Neuronal stem cell (in vitro differentiated cells): ENCODE measurements around the gene ABI3BP.

Experiments used
- DNase-seq: peaks from one replicate; pipeline ENCODE4 v3.0.0-alpha.2; 2013; ENCODE audit warnings: low spot score
- H2AFZ ChIP-seq: one replicate; pipeline ENCODE4 v1.6.1; 2013; ENCODE audit warnings: mild to moderate bottlenecking, low read length, inconsistent platforms
- H2AK5ac ChIP-seq: 2 replicates; pipeline ENCODE4 v1.6.1; 2013; ENCODE audit warnings: low read depth, mild to moderate bottlenecking, inconsistent platforms, low read length, moderate library complexity, mixed read lengths
- H2BK120ac ChIP-seq: 2 replicates; pipeline ENCODE4 v1.6.1; 2013; ENCODE audit warnings: low read depth, mild to moderate bottlenecking, inconsistent platforms, low read length, moderate library complexity, mixed read lengths
- H2BK12ac ChIP-seq: one replicate; pipeline ENCODE4 v1.6.1; 2013; ENCODE audit warnings: low read length, inconsistent platforms
- H2BK15ac ChIP-seq: 2 replicates; pipeline ENCODE4 v1.6.1; 2013; ENCODE audit warnings: mild to moderate bottlenecking, low read length, inconsistent platforms, mixed read lengths
- H2BK5ac ChIP-seq: one replicate; pipeline ENCODE4 v1.6.1; 2013; ENCODE audit warnings: inconsistent platforms, mild to moderate bottlenecking, low read length, moderate library complexity
- H3K14ac ChIP-seq: one replicate; pipeline ENCODE4 v1.6.1; 2013; ENCODE audit warnings: low read length, inconsistent platforms
- H3K18ac ChIP-seq: 2 replicates; pipeline ENCODE4 v1.6.1; 2013; ENCODE audit warnings: low read length, inconsistent platforms
- H3K23ac ChIP-seq: 2 replicates; pipeline ENCODE4 v1.6.1; 2013; ENCODE audit warnings: low read depth, mild to moderate bottlenecking, mixed read lengths, low read length, inconsistent platforms; ENCODE audit not compliant: poor library complexity
- H3K27ac ChIP-seq: replicated peaks from 3 replicates; pipeline ENCODE4 v1.5.1; 2013; ENCODE audit warnings: low read length, inconsistent platforms
- H3K27me3 ChIP-seq, 3 experiments: 2 replicates each; pipeline ENCODE4 v1.6.1; 2013; ENCODE audit warnings: low read length in 3 of 3, mild to moderate bottlenecking in 2 of 3, inconsistent platforms in 1 of 3, low read depth in 1 of 3, mixed read lengths in 1 of 3, moderate library complexity in 1 of 3; ENCODE audit not compliant: control insufficient read depth in 3 of 3, insufficient read depth in 3 of 3
- H3K36me3 ChIP-seq, 2 donors: replicated peaks in 1 of 2; 2 replicates each; pipeline ENCODE4 v1.6.1; 2013; ENCODE audit warnings: low read length in 2 of 2; ENCODE audit not compliant: control insufficient read depth in 2 of 2, insufficient read depth in 2 of 2
- H3K4ac ChIP-seq: 2 replicates; pipeline ENCODE4 v1.6.1; 2013; ENCODE audit warnings: inconsistent platforms, mild to moderate bottlenecking, low read length, moderate library complexity
- H3K4me1 ChIP-seq, 2 donors: 1 replicate in 1 of 2; 2 replicates in 1 of 2; pipeline ENCODE4 v1.6.1; 2013; ENCODE audit warnings: low read length in 2 of 2, low read depth in 1 of 2; ENCODE audit not compliant: control insufficient read depth in 2 of 2, insufficient read depth in 1 of 2
- H3K4me2 ChIP-seq: one replicate; pipeline ENCODE4 v1.6.1; 2013; ENCODE audit warnings: mild to moderate bottlenecking, low read length, inconsistent platforms; ENCODE audit not compliant: insufficient read depth, poor library complexity, severe bottlenecking
- H3K4me3 ChIP-seq, 2 donors: 2 replicates each; pipeline ENCODE4 v1.5.1; 2013; ENCODE audit warnings: low read length in 2 of 2, mild to moderate bottlenecking in 2 of 2, inconsistent platforms in 1 of 2, moderate library complexity in 1 of 2
- H3K79me1 ChIP-seq: one replicate; pipeline ENCODE4 v1.6.1; 2013; ENCODE audit warnings: low read depth, mild to moderate bottlenecking, inconsistent platforms, low read length, moderate library complexity
- H3K9ac ChIP-seq: one replicate; pipeline ENCODE4 v1.6.1; 2013; ENCODE audit warnings: mild to moderate bottlenecking, low read depth, low read length, inconsistent platforms; ENCODE audit not compliant: poor library complexity
- H3K9me3 ChIP-seq, 2 donors: replicated peaks in 1 of 2; 2 replicates each; pipeline versions ENCODE3 to v1.6.1; 2013; ENCODE audit warnings: low read length in 2 of 2, mild to moderate bottlenecking in 2 of 2, inconsistent platforms in 1 of 2, low read depth in 1 of 2, mixed read lengths in 1 of 2, moderate library complexity in 1 of 2; ENCODE audit not compliant: control insufficient read depth in 2 of 2, insufficient read depth in 1 of 2
- H4K8ac ChIP-seq: one replicate; pipeline ENCODE4 v1.6.1; 2013; ENCODE audit warnings: low read depth, mild to moderate bottlenecking, inconsistent platforms, low read length, moderate library complexity
- H4K91ac ChIP-seq: one replicate; pipeline ENCODE4 v1.6.1; 2013; ENCODE audit warnings: low read length, low read depth, mild to moderate bottlenecking, inconsistent platforms; ENCODE audit not compliant: poor library complexity
- WGBS, 2 donors: extraction: QIAGEN DNeasy Blood & Tissue Kit; methylation state at CpG; one replicate each; pipeline ENCODE4 v1.1.7; 2013; ENCODE audit warnings: missing lambda C conversion rate in 2 of 2, mixed read lengths in 1 of 2; ENCODE audit not compliant: insufficient read length in 2 of 2, insufficient replicate concordance in 1 of 2; ENCODE audit errors: extremely low coverage in 2 of 2; 5-methylcytosine and 5-hydroxymethylcytosine counted together

ABI3BP gene

GRCh38 chr3:100868096-100868495, 125.1 kb downstream of the ABI3BP start:
- no peak overlapping the region for H3K4me2 ChIP-seq
- no peak overlapping the region for H3K4me3 ChIP-seq
- no CpG with 5 or more reads among the region's 1 CpG for WGBS, 2 donors
- H3K23ac ChIP-seq: no peak overlapping the region
- no peak overlapping the region for H2BK120ac ChIP-seq
- no peaks in the 10 kb centered on the region for H3K36me3 ChIP-seq
- H4K8ac ChIP-seq: no peak overlapping the region
- no peak overlapping the region for H2BK15ac ChIP-seq
- H2AFZ ChIP-seq: no peak overlapping the region
- H3K27me3 ChIP-seq: peaks cover 0 to 3% (median 0%) of the 10 kb centered on the region in 3 experiments
- no peaks in the 10 kb centered on the region for H3K4me1 ChIP-seq
- no peak for DNase-seq
- H2BK5ac ChIP-seq: no peak overlapping the region
- H3K4ac ChIP-seq: no peak overlapping the region
- H3K9ac ChIP-seq: no peak overlapping the region
- H3K27ac ChIP-seq: no peak overlapping the region
- no peak overlapping the region for H2AK5ac ChIP-seq
- H3K79me1 ChIP-seq: no peaks in the 10 kb centered on the region
- H3K9me3 ChIP-seq: no peaks in the 10 kb centered on the region
- no peak overlapping the region for H3K18ac ChIP-seq
- H2BK12ac ChIP-seq: no peak overlapping the region
- H4K91ac ChIP-seq: no peak overlapping the region
- H3K14ac ChIP-seq: no peak overlapping the region

GRCh38 chr3:100865442-100865841, 127.8 kb downstream of the ABI3BP start:
- H4K8ac ChIP-seq: no peak overlapping the region
- no peaks in the 10 kb centered on the region for H3K79me1 ChIP-seq
- no peaks in the 10 kb centered on the region for H3K9me3 ChIP-seq
- H2BK5ac ChIP-seq: no peak overlapping the region
- H2BK120ac ChIP-seq: no peak overlapping the region
- H3K14ac ChIP-seq: no peak overlapping the region
- no peaks in the 10 kb centered on the region for H3K4me1 ChIP-seq
- no peak overlapping the region for H2AFZ ChIP-seq
- H3K18ac ChIP-seq: no peak overlapping the region
- no CpG with 5 or more reads among the region's 1 CpG for WGBS, 2 donors
- no peak for DNase-seq
- no peak overlapping the region for H2AK5ac ChIP-seq
- H3K23ac ChIP-seq: no peak overlapping the region
- H2BK12ac ChIP-seq: no peak overlapping the region
- H3K9ac ChIP-seq: no peak overlapping the region
- no peak overlapping the region for H2BK15ac ChIP-seq
- H3K27ac ChIP-seq: no peak overlapping the region
- no peak overlapping the region for H4K91ac ChIP-seq
- no peak overlapping the region for H3K4me2 ChIP-seq
- no peak overlapping the region for H3K4ac ChIP-seq
- no peaks in the 10 kb centered on the region for H3K36me3 ChIP-seq
- no peak overlapping the region for H3K4me3 ChIP-seq
- H3K27me3 ChIP-seq: peaks cover 0 to 3% (median 0%) of the 10 kb centered on the region in 3 experiments

- Histone ChIP-seq H4K8ac (no peak overlapping the region), H3K79me1 (no peaks in the 10 kb centered on the region), H2BK5ac (no peak overlapping the region), H2AK5ac (no peak overlapping the region), H3K36me3 (no peaks in the 10 kb centered on the region), H3K23ac (no peak overlapping the region), H3K9me3 (no peaks in the 10 kb centered on the region), H2BK120ac (no peak overlapping the region), H4K91ac (no peak overlapping the region), H3K27ac (no peak overlapping the region), H2BK15ac (no peak overlapping the region), H3K27me3 (peaks cover 0 to 3% (median 0%) of the 10 kb centered on the region in 3 experiments), H3K4me3 (no peak overlapping the region), H3K4me1 (no peaks in the 10 kb centered on the region), H2AFZ (no peak overlapping the region), H2BK12ac (no peak overlapping the region), H3K18ac (no peak overlapping the region), H3K9ac (no peak overlapping the region), H3K14ac (no peak overlapping the region), H3K4me2 (no peak overlapping the region), H3K4ac (no peak overlapping the region)
- DNase-seq: no peak
- WGBS, 2 donors: no CpG with 5 or more reads among the region's 2 CpGs
Observed at GRCh38 chr3:100864471-100865250, 128.6 kb downstream of the ABI3BP start.

GRCh38 chr3:100857863-100858262, 135.4 kb downstream of the ABI3BP start:
- Histone ChIP-seq H2BK120ac (no peak overlapping the region), H2AK5ac (no peak overlapping the region), H2BK5ac (no peak overlapping the region), H3K27me3 (no peaks in the 10 kb centered on the region), H3K79me1 (no peaks in the 10 kb centered on the region), H2BK15ac (no peak overlapping the region), H2AFZ (no peak overlapping the region), H3K4ac (no peak overlapping the region), H3K36me3 (no peaks in the 10 kb centered on the region), H4K8ac (no peak overlapping the region), H3K4me2 (no peak overlapping the region), H2BK12ac (no peak overlapping the region), H3K9ac (no peak overlapping the region), H3K4me3 (no peak overlapping the region), H3K9me3 (no peaks in the 10 kb centered on the region), H3K4me1 (no peaks in the 10 kb centered on the region), H3K23ac (no peak overlapping the region), H3K27ac (no peak overlapping the region), H3K18ac (no peak overlapping the region), H4K91ac (no peak overlapping the region), H3K14ac (no peak overlapping the region)
- no CpG with 5 or more reads among the region's 2 CpGs for WGBS, 2 donors
- no peak for DNase-seq
